Measurements from ENCODE around the gene DCST1.
A peak's percentile ranks its signal among the peaks of the same experiment; 100 is the strongest.

DCST1 gene

DNA sequence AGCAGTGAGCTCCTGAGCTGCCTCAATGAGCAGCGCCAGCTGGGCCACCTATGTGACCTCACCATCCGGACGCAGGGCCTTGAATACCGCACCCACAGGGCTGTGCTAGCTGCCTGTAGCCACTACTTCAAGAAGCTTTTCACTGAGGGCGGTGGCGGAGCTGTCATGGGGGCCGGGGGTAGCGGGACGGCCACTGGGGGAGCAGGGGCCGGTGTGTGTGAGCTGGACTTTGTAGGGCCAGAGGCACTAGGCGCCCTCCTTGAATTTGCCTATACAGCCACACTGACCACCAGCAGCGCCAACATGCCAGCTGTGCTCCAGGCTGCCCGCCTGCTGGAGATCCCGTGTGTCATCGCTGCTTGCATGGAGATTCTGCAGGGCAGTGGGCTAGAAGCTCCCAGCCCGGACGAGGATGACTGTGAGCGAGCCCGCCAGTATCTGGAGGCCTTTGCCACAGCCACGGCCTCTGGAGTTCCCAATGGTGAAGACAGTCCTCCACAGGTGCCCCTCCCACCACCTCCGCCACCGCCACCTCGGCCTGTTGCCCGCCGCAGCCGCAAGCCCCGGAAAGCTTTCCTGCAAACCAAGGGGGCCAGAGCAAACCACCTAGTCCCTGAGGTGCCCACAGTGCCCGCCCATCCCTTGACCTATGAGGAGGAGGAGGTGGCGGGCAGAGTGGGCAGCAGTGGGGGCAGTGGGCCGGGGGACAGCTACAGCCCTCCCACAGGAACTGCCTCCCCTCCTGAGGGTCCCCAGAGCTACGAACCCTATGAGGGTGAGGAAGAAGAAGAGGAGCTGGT is 18.7 kb upstream of the DCST1 start:
- TF ChIP-seq, protein P1, sequence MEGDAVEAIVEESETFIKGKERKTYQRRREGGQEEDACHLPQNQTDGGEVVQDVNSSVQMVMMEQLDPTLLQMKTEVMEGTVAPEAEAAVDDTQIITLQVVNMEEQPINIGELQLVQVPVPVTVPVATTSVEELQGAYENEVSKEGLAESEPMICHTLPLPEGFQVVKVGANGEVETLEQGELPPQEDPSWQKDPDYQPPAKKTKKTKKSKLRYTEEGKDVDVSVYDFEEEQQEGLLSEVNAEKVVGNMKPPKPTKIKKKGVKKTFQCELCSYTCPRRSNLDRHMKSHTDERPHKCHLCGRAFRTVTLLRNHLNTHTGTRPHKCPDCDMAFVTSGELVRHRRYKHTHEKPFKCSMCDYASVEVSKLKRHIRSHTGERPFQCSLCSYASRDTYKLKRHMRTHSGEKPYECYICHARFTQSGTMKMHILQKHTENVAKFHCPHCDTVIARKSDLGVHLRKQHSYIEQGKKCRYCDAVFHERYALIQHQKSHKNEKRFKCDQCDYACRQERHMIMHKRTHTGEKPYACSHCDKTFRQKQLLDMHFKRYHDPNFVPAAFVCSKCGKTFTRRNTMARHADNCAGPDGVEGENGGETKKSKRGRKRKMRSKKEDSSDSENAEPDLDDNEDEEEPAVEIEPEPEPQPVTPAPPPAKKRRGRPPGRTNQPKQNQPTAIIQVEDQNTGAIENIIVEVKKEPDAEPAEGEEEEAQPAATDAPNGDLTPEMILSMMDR (IDR thresholded peaks at IDR 0.05; ENCODE audit: low read depth, low read length, missing control alignments) = no peak
- no peak for DNase-seq (ENCODE audit: low read depth)
- H3K4me3 ChIP-seq (ENCODE audit: low read depth, low read length) = no peak overlapping the region

DNA sequence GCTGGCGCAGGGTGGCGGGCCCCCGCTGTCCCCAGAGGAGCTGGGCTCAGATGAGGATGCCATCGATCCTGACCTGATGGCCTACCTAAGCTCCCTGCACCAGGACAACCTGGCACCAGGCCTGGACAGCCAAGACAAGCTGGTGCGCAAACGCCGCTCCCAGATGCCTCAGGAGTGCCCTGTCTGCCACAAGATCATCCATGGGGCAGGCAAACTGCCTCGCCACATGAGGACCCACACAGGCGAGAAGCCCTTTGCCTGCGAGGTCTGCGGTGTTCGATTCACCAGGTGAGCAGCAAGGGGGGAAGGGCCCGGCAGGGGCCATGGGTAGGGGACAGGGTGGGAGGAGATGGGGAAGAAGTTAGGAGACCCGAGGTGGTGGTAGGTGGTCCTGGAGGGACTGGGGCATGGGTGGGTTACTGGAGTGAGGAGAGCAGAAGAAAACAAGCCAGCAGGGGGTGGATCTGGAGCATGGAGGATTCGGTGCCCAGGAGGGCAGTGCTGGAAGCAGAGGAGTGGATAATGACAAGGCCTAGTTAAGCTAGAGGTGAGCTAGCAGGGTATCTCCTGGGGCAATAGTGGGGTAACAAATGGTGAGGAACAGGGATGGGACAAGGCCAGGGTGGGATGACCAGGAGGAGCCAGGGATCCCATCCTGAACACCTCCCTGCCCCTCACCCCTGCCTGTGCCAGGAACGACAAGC is 17.9 kb upstream of the DCST1 start:
- TF ChIP-seq, protein P1 (IDR thresholded peaks at IDR 0.05; ENCODE audit: low read depth, low read length, missing control alignments) = no peak
- H3K4me3 ChIP-seq (ENCODE audit: low read depth, low read length) = no peak overlapping the region
- no peak for DNase-seq (ENCODE audit: low read depth)

DNA sequence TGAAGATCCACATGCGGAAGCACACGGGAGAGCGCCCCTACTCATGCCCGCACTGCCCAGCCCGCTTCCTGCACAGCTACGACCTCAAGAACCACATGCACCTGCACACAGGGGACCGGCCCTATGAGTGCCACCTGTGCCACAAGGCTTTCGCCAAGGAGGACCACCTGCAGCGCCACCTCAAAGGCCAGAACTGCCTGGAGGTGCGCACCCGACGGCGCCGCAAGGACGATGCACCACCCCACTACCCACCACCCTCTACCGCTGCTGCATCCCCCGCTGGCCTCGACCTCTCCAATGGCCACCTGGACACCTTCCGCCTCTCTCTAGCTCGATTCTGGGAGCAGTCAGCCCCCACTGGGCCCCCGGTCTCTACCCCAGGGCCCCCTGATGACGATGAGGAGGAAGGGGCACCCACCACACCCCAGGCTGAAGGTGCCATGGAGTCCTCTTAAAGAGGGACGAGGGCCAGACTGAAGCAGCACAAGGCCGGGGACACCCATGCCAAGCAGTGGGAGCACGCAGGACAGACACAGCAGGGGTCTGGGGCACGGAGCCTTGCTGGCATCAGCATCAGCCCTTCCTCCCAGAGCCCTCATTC is 17.3 kb upstream of the DCST1 start:
- TF ChIP-seq, protein P1 (IDR thresholded peaks at IDR 0.05; ENCODE audit: low read depth, low read length, missing control alignments) = no peak
- H3K4me3 ChIP-seq (ENCODE audit: low read depth, low read length) = no peak overlapping the region
- no peak for DNase-seq (ENCODE audit: low read depth)

- H3K4me3 ChIP-seq (ENCODE audit: low read depth, low read length) = peak overlapping the region; percentile 46
- TF ChIP-seq, protein P1 (IDR thresholded peaks at IDR 0.05; ENCODE audit: low read depth, low read length, missing control alignments) = peak; percentile 100
- no peak for DNase-seq (ENCODE audit: low read depth)
Measured at GRCh38 chr1:155017041-155017945, 16.3 kb upstream of the DCST1 start.

- H3K4me3 ChIP-seq (ENCODE audit: low read depth, low read length) = peak overlapping the region; percentile 46
- no peak for DNase-seq (ENCODE audit: low read depth)
- TF ChIP-seq, protein P1 (IDR thresholded peaks at IDR 0.05; ENCODE audit: low read depth, low read length, missing control alignments) = no peak
Measured at GRCh38 chr1:155017946-155018316, 15.7 kb upstream of the DCST1 start.

DNA sequence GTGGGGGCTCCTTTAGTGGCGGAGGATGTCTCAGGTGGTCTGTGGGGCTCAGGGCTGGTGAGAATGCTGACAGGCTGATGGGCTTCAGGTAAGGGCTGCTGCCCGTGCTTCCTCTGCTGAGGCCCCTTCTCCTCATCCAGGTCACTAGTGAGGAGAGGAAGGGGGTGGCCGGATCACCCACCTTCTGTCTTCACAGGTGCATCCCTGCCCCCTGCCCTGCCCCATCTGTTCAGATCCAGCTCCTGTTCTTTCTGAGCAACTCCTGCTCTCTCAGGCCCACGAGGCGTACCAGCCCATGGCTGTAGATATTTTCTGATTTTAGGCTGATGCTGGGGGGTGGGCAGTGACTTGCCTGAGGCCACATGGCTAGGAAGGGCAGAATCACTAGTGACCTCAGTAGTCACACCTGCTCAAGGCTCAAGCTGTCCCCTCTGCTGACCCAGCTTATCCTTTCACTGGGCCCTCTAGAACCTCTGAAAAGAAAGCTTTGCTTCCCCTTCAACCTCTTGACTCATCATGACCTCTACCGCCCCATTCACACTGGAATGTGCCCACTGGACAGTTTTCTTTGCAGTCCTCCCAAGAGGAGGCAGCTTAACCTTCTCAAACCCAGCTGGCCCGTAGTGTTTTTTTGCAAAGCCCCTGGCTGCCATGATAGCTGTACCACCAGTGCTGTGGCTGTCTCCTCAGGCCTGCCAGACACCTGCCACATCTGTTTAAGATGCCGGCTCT is 14.8 kb upstream of the DCST1 start:
- DNase-seq (ENCODE audit: low read depth) = no peak
- no peak overlapping the region for H3K4me3 ChIP-seq (ENCODE audit: low read depth, low read length)
- TF ChIP-seq, protein P1 (IDR thresholded peaks at IDR 0.05; ENCODE audit: low read depth, low read length, missing control alignments) = no peak

Data from GM12864 (cell line).